K562 (cell line): ENCODE data around the gene OR51B2. TPM values are rescaled to one million over a fixed set of nuclear protein-coding genes. Genes with fewer than 3 reads are reported as not detected.

ENCODE experiments used
- ZBTB40 ChIP-seq, 2 experiments: fragments of 450-650 bp in 1 of 2; sonication (generic) in 1 of 2; formaldehyde crosslinking in 1 of 2; IDR thresholded peaks; 2 replicates each; pipeline versions ENCODE4 v1.7.1 to v1.9.0; 2016 to 2022; ENCODE audit warnings: inconsistent platforms in 1 of 2, mild to moderate bottlenecking in 1 of 2, missing genetic modification reagents in 1 of 2
- polyA plus RNA-seq, 8 experiments: library from polyadenylated mRNA; depleted of rRNA in 4 of 8; stranded (reverse) in 5 of 8; unstranded in 3 of 8; fragments of >200 nt; fragmentation: Nextera tagmentation in 2 of 8; fragmentation: Illumina TruSeq in 1 of 8; extraction: Ambion mirVana in 2 of 8; extraction: Trizol in 1 of 8; gene quantifications; 2 replicates each; pipeline versions ENCODE4 v1.2.1 to v1.2.3, GENCODE V29; 2011 to 2014; ENCODE audit warnings: inconsistent platforms in 1 of 8, missing spikeins in 1 of 8
- total RNA-seq, 7 experiments: library from RNA; depleted of rRNA in 6 of 7; stranded (reverse); fragments of >200 nt in 6 of 7; fragmentation: Illumina TruSeq in 2 of 7; extraction: Trizol in 2 of 7; gene quantifications; 2 replicates each; pipeline versions ENCODE4 v1.2.1 to v1.2.3, GENCODE V29; 2011 to 2021; ENCODE audit warnings: low replicate concordance in 1 of 7

Gene OR51B2
- total and polyA plus RNA-seq, 9 of the 15 experiments (the other 6 are each of a cell fraction or from before 2014, with no cell fraction given), result 0.38 to 6.6 (median 4.0) TPM

GRCh38 chr11:5339771-5340322 lies 15.8 kb upstream of the OR51B2 start (continued):
- no peak for TF ChIP-seq ZBTB40 (IDR thresholded peaks at IDR 0.05)
- TF ChIP-seq ZBTB40 (CRISPR knock-in tag; IDR thresholded peaks at IDR 0.05), result no peak
- TF ChIP-seq, all 486 proteins: peak for 0
